Measurements from ENCODE around the gene MGAT3. TPM values are rescaled to one million over a fixed set of nuclear protein-coding genes. Genes with fewer than 3 reads are reported as not detected.

MGAT3 gene
- total and polyA plus RNA-seq, 9 donors = 0.91 to 5.9 (median 2.1) TPM

DNA sequence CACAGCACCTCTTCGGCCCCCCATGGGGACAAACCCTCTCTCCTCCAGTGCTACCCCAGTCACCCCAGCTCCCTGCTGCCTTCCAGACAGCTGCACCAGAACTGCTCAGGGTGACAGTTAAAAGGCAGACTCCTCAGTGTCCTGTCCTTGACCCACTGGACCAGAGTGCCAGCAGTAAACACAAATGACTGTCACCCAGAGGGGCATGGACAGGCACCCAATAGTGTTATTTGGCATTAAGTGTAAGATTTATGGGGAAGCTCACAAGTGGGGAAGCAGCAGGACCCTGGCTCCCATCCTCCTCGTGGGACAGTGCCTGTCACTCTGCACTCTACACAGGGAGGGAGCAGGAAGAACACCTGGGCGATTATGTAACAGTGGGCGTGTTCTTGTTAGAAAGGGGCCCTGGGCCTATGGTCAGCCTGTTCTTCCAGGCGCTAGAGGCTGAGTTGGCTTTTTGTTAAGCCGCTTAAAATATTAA lies 70.7 kb downstream of the MGAT3 start:
- DNase-seq = peak in 1 of 5 donors; percentile 25

DNA sequence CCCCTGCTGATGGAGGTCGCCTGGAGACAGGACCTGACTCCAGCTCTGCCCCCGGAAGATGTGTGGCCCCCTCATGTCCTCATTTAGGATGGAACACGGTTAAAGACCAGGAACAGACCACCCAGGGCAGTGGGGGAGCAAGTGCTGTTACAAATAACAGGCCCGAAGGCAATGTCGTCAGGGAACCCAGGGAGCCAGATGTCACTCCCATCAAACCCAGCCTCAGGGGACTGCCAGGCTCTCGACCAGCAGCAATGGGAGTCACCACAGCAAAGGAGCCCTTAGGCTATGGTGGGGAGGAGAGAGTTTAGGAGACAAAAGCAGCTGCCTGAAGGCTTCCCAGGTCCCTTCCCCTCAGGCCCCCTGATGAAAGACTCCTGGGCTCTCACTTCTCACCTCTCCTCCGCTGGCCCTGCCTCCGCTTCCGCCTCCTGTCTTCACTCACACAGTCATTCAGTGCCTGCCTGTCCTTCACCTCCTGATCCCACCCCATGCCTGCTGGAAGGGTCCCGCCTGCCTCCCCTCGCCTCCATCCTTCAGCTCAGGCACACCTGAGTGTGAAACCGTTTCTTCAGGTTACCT lies 71.4 kb downstream of the MGAT3 start:
- DNase-seq = peak in 2 of 5 donors; percentile 25 to 44
- H3K27ac ChIP-seq = no peak overlapping the region
- no peaks in the 10 kb centered on the region for H3K9me3 ChIP-seq
- peaks cover 19% of the 10 kb centered on the region for H3K4me1 ChIP-seq (ENCODE audit: insufficient read depth)
- no peaks in the 10 kb centered on the region for H3K36me3 ChIP-seq
- H3K27me3 ChIP-seq = no peaks in the 10 kb centered on the region
- TF ChIP-seq POLR2A (IDR thresholded peaks at IDR 0.05) (no peak), EP300 (IDR thresholded peaks at IDR 0.05) (no peak)
- TF ChIP-seq, protein P1, sequence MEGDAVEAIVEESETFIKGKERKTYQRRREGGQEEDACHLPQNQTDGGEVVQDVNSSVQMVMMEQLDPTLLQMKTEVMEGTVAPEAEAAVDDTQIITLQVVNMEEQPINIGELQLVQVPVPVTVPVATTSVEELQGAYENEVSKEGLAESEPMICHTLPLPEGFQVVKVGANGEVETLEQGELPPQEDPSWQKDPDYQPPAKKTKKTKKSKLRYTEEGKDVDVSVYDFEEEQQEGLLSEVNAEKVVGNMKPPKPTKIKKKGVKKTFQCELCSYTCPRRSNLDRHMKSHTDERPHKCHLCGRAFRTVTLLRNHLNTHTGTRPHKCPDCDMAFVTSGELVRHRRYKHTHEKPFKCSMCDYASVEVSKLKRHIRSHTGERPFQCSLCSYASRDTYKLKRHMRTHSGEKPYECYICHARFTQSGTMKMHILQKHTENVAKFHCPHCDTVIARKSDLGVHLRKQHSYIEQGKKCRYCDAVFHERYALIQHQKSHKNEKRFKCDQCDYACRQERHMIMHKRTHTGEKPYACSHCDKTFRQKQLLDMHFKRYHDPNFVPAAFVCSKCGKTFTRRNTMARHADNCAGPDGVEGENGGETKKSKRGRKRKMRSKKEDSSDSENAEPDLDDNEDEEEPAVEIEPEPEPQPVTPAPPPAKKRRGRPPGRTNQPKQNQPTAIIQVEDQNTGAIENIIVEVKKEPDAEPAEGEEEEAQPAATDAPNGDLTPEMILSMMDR (IDR thresholded peaks at IDR 0.05) = no peak
- WGBS, 3 donors = 54 to 70% (median 59%) methylated on average over 11 to 12 of the region's 12 CpGs
- H3K4me3 ChIP-seq = no peak overlapping the region
- intact Hi-C loops (cut with DNase I) = loop anchor here (5.0 to 10.0 kb wide), 7 partner anchors 123 to 663 kb away; partner anchors contain the start of genes RPL3 (in 2 of the 4), CBX7 (in 1 of the 4) and SYNGR1 (in 1 of the 4)

More for the DNA sequence above, 70.7 kb downstream of the MGAT3 start:
- TF ChIP-seq POLR2A (IDR thresholded peaks at IDR 0.05) = no peak
- TF ChIP-seq EP300 (IDR thresholded peaks at IDR 0.05) = no peak
- TF ChIP-seq, protein P1 (IDR thresholded peaks at IDR 0.05) = no peak
- Histone ChIP-seq H3K4me3 (no peak overlapping the region), H3K4me1 (ENCODE audit: insufficient read depth) (peaks cover 23% of the 10 kb centered on the region), H3K36me3 (no peaks in the 10 kb centered on the region), H3K9me3 (no peaks in the 10 kb centered on the region), H3K27me3 (no peaks in the 10 kb centered on the region), H3K27ac (no peak overlapping the region)
- intact Hi-C loops (cut with DNase I) = loop anchor here (5.0 to 10.0 kb wide), 7 partner anchors 123 to 663 kb away; partner anchors contain the start of genes RPL3 (in 2 of the 4), CBX7 (in 1 of the 4) and SYNGR1 (in 1 of the 4)
- 40 to 58% (median 47%) methylated on average over 6 of the region's 6 CpGs for WGBS, 3 donors

DNA sequence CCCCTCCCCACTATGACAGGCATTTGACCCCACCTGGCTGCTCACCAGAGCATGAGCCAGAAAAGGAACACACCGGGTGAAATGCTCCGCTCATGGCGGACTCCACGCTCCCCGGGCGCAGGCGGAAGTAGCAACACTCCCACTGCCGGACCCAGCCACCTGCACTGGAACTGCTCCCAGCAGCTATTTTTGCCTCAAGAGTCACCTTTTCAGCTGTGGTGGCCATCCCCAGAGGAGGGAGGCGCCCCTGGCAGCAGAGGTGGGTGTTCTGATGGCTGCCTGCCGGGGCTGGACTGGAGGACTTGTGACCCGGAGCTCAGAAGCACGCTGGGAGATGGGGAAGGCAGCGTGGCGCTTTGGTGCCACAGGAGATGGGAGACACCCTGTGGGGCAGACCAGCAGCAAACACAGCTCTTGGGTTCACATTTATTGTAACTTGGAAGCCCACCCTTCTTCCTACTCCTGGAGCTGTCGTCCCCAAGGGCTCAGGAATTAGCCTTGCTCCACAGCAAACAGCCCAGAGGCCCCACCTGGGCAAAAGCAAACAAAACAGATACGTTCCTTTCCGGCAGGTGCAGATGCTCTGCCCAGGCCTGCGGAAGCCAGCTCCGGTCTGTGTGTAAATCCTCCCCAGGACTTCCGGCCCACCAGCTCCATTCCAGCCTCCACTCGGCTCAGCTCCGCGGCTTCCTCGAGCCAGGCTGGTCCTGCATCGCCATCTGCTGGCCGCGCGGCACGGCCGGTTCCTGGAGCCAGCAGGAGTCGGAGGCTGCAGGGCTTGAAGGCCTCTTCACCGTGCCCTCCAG lies 72.1 kb downstream of the MGAT3 start:
- DNase-seq = peak; percentile 84 to 92 (median 91)
- Histone ChIP-seq H3K27me3 (no peaks in the 10 kb centered on the region), H3K9me3 (no peaks in the 10 kb centered on the region), H3K27ac (no peak overlapping the region), H3K36me3 (no peaks in the 10 kb centered on the region), H3K4me1 (ENCODE audit: insufficient read depth) (peaks cover 19% of the 10 kb centered on the region), H3K4me3 (no peak overlapping the region)
- intact Hi-C loops (cut with DNase I) = loop anchor here (5.0 to 10.0 kb wide), 7 partner anchors 124 to 664 kb away; partner anchors contain the start of genes RPL3 (in 2 of the 4), CBX7 (in 1 of the 4) and SYNGR1 (in 1 of the 4)
- 24 to 34% (median 31%) methylated on average over 31 to 32 of the region's 32 CpGs for WGBS, 3 donors
- TF ChIP-seq, protein P1 (IDR thresholded peaks at IDR 0.05) = peak; percentile 86 to 99 (median 95)
- TF ChIP-seq EP300 (IDR thresholded peaks at IDR 0.05) (no peak), POLR2A (IDR thresholded peaks at IDR 0.05) (peak; percentile 67)

DNA sequence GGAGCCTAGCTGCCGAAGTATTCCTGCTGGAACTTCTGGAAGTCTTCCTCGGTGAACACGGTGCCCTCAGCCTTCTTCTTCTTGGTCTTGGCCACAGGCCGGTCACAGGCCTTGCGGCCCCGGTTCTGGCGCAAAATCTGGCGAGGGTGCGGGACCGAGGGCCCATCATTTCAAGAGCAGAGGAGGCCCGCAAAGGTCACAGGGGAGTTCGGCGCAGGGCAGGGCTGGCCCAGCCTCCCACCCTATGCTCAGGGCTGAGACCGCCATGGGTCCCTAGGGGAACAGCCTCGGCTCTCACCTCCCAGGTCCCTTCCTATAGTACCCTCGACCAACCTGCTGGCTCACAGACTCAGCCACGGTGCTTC lies 72.7 kb downstream of the MGAT3 start:
- WGBS, 3 donors = 46 to 59% (median 52%) methylated on average over 17 of the region's 17 CpGs
- Histone ChIP-seq H3K27ac (no peak overlapping the region), H3K9me3 (no peaks in the 10 kb centered on the region), H3K27me3 (no peaks in the 10 kb centered on the region), H3K4me1 (ENCODE audit: insufficient read depth) (peaks cover 16% of the 10 kb centered on the region), H3K36me3 (no peaks in the 10 kb centered on the region), H3K4me3 (no peak overlapping the region)
- intact Hi-C loops (cut with DNase I) = loop anchor here (5.0 to 10.0 kb wide), 7 partner anchors 125 to 665 kb away; partner anchors contain the start of genes RPL3 (in 2 of the 4), CBX7 (in 1 of the 4) and SYNGR1 (in 1 of the 4)
- no peak for DNase-seq
- TF ChIP-seq POLR2A (IDR thresholded peaks at IDR 0.05) (no peak), EP300 (IDR thresholded peaks at IDR 0.05) (no peak)
- TF ChIP-seq, protein P1 (IDR thresholded peaks at IDR 0.05) = no peak
